Measurements from ENCODE around the gene C16orf89.

DNA sequence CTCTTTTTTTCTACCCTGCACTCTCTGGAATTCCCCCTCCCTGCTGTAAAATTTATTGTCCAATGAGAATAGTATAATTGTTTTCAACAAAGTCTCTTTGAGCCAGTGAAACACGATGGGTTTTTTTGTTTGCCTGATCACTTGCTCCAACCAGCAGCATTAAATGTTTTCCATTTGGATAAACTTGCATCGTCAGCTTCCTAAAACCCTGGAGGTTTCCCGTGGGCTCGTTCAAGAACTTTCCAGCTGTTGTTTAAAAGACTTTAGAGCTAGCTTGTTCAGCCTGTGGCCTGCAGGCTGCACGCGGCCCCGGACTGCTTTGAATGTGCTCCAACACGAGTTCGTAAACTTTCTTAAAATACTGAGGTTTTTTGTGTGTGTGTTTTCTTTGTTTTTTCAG, 47.0 kb downstream of the C16orf89 start:
- TF ChIP-seq POLR2AphosphoS5 (IDR thresholded peaks at IDR 0.05; ENCODE audit: borderline replicate concordance, low read depth, low read length) (no peak), FOXP2 (optimal IDR thresholded peaks at IDR 0.05; ENCODE audit: control extremely low read depth, extremely low read length, insufficient read depth) (no peak)
